Fibroblast of skin of right biceps (primary cell): ENCODE data around the gene RBM20.
A peak's percentile ranks its signal among the peaks of the same experiment; 100 is the strongest.

Source experiments
- DNase-seq: peaks from one replicate; pipeline ENCODE4 v3.0.0-alpha.2; 2013

RBM20 gene

DNA sequence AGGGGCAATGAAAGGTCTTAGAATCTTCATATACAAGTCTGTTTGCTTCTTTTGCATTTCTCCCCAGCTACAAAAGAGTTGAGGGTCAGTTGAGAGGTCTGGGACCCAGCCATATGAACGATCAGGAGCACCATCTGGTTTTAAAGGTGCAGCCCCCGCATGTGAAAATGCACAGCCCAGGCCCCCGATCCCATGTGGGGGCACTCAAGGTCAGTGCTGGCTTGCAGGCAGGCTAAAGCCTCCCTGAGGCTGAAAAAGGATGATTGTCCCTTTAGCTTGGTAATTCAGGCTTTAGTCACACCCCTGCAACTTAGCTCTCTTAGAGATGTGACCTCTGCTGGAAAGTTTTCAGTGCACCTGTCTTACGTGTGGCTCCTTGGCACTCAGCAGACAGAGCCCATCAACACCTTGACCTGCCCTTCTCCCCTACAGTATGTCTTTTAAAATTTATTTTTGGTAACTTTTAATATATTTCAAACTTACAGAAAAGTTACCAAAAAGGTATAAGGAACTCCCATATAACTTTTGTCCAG lies 147.5 kb downstream of the RBM20 start:
- no peak for DNase-seq

DNA sequence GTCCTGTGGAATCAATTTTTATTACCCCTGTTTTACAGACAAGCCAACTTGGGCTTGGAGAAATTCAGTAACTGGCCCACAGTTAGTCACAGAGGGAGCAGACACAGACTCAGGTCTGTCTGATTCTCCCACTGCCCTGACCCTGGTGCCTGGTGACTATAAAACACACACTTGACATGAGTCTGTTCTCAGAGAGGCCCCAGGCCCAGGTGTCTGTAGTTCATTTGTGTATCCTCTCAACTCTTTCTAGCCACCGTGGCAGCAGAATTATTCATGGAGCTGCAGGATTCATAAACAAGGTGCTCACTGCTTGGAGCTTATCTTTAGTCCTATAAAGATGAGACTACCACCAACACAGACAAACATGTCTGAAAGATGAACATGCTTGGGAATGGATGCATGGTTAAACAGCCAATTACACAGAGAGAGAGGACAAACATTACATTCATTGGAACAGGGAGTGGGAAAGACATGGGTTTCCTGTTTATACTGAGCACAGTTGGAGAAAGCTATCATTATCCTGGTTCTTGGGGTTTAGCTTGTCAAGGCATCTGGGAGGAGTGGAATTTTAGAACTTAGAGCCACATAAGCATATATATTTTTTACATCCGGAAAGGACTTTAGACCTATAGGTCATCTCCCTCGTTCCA lies 148.5 kb downstream of the RBM20 start:
- no peak for DNase-seq

DNA sequence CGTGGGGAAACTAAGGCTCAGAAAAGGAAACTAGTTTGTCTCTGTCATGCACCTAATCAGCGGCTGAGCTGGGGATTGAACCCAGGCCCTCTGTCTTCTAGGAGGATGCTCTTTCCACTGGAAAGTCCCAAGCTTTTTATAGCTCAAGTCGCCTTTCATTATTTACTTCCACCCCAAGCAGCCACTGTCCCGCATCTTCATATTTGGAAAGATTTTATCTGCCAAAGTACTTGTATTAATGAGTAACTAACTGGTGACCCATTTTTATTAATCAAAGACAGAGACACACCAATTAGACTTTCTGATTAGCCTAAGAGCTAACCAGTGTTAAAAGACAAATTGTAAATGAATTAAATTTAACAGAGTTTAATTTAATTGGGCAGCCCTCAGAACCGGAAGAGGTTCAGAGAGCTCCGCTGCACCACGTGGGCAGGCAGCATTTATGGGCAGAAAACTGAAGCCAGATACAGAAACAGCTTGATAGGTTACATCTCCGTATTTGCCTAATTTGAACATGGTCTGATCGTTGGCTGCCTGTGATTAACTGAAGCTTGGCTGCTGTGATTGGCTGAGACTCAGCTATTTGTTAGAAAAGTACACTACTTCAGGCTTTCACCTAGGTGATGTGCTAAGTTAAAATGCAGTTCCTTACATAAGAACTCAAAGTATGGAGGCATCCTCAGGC lies 149.1 kb downstream of the RBM20 start:
- no peak for DNase-seq

DNA sequence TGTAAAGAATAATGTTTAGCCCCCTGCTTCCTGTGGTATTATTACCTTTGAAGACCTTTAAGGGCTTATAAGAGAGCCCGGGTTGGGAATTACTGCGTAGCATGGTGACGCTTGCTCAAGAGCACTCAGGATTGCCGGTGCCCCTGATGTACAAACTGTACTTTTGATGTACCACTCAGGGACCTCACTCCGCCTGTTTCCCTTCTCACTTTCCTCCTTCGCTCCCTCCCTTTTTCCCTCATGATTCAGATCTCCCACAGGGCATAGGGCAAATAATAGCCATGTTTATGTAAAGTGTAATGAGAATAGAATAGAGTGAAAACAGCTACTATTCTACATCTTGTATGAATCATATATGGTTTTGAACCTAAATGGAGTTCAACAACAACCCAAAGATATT lies 149.8 kb downstream of the RBM20 start:
- DNase-seq = no peak

DNA sequence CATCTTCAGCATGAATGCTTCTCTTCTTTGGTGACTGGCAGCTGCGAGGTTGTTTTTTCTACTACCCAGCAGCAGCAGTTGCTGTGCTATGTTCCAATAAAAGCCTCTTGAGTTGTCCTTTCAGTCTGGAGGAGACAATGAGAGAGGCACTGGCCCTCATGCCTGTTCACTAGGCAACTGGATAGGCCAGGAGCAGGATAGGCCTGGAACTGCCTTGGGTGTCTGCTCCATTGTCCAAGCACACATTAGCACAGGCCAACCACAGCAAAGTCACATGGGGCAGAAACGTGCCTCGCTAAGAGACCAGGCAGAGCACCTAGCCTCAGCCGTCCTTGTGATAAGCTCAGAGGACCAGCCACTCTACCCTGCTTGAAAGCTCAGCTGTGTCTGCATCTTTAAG lies 150.7 kb downstream of the RBM20 start:
- no peak for DNase-seq

DNA sequence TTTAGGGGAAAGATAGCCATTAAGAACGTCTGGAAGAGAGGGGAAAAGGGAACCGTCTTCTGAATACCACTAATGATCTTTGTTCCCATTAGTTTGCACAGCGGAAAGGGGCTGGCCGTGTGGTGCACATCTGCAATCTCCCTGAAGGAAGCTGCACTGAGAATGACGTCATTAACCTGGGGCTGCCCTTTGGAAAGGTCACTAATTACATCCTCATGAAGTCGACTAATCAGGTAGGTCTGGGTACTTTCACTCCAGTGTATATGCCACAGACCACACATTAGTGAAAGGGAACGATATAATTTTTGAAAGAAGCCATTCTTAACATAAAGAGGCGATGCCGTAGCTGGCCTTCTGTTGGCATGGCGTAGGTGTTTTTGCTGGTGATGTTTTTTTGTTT lies 153.3 kb downstream of the RBM20 start:
- no peak for DNase-seq

DNA sequence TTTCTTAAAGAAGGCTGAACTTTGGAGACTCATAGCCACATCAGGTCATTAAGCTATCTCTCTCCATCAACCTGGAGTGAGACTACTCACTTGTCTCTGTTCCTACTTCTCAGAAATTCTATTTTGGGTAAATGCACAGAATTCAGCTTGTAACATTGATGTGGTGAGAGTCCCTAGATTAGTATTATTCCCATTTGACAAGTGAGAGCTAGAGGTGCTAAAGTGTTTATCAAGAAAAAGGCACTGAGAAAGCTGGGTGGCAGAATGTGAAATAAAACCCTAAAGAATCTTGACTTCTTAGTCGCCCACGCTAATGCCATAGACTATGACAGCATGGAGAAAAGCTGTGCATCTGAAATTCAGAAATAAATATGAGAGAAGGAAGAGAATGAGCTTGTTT lies 154.2 kb downstream of the RBM20 start:
- DNase-seq = no peak

DNA sequence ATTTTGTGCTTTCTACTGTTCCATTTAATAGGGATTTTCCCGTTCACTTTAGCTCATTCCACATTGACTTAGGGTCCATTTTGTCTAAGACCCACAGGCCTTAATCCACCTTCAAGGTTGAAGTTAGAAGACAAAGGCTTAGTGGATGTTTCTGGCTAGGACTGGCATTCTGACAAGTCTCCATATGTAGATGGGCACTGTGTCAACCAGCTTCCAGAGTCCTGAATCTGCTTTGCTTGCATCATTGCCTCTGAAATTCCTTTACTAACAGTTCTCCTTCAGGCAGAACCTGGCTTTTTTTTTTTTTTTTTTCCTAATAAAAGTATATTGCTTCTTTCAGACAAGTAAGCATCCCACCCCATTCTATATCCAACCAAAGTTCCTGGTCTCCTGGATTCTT lies 158.0 kb downstream of the RBM20 start:
- peak; percentile 65 for DNase-seq

DNA sequence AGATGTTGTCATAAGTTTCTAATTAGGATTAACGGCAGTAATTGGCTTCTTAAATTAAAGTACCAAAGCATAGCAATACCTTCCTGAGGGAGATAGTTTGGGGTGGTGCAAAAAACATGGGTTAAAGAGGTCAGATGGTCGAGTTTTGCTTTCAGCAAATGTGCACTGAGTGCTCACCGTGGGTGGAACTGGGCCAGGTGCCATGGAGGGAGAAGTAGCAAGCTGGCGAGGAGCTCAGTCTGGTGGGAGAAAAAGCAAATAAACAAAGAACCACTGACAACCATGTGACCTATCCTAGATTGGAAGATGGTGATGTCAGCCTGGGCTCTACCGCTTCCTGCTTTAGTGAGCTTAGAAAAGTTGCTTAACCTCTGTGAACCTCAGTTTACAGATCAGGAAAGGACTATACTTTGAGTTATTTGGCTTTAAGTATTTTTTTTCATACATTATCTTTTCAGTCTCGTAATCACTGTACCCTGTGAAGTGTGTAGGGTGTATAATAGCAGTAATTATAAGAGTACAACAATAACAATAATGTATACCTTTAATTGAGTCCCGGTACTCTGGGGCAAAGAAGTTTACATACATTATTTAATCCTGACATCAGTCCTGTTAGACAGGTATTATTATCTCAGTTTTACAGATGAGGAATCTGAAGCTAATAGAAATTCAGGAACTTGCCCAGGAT lies 158.6 kb downstream of the RBM20 start:
- peak; percentile 68 for DNase-seq

DNA sequence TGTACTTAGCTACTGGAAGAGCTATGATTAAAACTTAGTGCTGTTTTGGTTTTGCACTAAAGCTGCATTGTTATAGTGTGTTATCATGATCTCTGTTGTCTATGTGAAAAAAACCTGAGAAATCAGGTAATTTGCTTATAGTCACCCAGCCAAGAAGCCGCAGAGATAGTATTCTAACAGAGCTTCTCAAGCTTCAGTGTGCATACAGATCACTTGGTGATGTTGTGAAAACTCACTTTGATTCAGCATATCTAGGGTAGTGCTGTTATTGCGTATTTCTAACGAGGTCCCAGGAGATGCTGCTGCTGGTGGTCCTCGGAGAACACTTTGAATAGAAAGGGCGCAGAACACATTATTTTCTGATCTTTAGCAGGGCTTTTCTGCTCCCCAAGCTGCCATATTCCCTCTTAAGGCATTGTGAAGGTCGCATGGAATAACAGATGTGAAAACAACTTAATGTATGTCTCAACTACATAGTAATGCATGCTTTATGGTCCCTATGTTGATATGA lies 159.2 kb downstream of the RBM20 start:
- DNase-seq = no peak

DNA sequence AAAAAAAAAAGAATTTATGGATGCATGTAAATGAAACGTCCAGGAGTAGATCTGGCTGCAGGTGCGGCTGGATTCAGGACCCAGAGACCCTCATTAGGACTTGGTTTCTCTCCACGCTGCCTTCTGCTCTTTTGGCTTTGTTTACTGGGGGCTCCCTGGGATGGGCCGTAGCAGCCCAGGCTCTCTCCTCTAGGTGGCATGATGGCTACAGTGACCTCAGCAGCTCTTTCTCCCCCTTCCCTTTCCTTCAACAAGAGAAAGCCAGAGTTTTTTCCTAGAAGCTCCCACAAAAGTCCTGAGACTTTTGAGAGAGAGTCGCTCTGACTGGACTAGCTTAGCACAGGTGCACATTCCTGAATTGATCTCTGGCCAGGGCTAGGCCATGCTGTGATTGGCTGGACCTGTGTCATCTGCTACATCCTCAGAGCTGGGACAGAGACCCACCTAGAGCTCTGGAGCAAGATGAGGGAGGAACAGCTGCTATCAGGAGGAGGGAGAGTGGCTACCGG lies 159.7 kb downstream of the RBM20 start:
- peak; percentile 50 for DNase-seq

DNA sequence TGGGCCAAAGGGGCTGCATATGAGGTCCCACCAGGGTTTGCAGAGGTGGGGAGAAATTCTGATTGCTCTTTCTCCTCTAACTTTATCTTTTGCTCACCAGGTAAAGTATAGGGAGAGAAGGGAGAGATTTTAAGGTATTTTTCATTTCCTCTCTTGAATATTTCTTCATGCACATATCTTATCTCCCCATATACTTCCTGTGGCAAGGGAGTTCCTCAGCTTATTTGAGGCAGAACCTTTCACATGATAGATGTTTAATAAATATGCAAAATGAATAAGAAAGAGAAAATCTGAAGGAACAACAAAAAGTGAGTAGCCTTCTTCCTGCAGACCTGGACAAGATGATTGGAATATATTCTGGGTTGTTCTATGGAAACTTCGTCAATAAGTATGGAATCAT lies 160.2 kb downstream of the RBM20 start:
- no peak for DNase-seq

DNA sequence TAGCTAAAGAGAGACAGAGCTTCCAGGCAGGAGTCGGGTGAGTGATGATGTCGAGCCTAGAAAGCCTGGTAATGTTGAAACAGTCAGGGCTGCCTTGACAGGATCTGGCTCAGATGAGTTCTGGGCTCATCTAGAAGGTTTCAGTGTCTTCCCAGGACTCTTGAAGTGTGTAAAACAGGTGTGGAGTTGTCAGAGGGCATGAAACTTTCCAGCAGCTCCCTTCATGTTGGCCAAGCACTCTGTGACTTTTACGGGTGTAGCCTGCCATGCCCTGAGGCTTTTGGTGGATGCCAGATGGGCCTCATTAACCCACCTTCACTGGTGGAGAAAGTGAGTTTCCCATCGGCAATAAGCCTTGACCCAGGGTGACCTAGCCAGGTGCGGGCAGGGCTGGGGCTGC lies 161.2 kb downstream of the RBM20 start:
- DNase-seq = no peak

DNA sequence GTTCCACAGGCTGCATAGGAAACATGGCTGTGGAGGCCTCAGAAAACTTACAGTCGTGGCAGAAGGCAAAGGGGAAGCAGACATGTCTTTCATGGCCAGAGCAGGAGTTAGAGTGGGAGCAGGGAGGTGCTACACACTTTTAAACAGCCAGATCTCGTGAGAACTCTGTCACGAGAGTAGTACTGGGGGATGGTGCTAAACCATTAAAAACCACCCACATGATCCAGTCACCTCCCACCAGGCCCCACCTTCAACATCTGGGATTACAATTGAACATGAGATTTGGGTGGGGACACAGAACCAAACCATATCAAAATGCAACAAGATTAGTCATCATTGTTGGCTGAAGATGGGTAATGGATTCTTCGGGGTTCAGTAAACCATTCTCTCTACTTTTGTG lies 162.2 kb downstream of the RBM20 start:
- DNase-seq = no peak

DNA sequence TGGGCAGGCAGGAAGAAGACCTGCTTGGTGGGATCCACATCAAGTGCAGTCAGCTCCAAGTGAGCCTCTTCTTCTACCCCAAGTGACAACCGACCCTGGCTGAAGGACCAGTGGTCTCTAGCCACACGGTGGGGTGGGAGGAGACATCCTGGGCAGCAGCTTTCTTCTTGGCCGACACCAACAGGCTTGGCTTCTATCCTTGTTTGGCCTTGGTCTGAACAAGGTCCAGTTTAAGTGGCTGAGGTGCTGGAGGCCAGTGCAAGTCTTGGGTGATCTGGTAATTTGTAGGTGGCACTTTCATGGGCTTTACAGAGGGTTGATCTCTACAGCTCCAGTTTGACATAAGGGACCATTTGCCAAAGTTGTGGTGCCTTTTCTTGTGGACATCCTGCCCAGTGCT lies 164.0 kb downstream of the RBM20 start:
- DNase-seq = no peak

DNA sequence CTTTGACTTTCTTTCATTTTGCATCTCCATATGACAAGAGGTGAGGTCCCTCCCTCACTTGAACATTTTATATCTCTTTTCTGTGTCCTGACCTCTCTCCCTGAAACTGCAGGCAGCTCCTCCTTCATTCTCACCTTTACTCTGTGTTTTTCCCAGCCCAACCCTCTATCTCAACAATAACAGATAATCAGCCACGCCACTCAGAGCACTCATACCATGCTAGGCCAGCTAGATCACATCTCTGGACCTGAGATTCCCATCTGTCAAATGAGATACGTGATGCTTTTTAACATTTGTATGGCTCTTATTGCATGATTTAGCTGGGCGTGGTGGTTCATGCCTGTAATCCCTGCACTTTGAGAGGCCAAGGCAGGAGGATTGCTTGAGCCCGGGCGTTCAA lies 164.5 kb downstream of the RBM20 start:
- no peak for DNase-seq

DNA sequence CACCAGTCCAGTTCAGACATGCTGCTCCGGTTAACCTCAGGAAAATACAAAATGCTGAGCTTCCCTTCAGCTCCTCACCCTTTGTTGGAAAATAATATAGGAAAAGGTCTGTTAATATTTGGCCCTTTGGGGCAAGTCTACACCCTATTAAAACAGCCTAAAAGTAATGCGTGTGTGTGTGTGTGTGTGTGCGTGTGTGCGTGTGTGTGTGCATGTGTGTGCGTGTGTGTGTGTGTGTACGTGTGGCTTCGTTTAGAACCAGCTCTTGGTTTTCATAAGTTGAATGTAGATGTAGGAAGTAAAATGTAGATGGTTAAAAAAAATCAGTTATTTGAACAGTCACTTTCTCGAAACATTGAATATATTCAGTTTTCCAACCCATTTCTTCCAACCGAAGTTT lies 166.5 kb downstream of the RBM20 start:
- DNase-seq = no peak

DNA sequence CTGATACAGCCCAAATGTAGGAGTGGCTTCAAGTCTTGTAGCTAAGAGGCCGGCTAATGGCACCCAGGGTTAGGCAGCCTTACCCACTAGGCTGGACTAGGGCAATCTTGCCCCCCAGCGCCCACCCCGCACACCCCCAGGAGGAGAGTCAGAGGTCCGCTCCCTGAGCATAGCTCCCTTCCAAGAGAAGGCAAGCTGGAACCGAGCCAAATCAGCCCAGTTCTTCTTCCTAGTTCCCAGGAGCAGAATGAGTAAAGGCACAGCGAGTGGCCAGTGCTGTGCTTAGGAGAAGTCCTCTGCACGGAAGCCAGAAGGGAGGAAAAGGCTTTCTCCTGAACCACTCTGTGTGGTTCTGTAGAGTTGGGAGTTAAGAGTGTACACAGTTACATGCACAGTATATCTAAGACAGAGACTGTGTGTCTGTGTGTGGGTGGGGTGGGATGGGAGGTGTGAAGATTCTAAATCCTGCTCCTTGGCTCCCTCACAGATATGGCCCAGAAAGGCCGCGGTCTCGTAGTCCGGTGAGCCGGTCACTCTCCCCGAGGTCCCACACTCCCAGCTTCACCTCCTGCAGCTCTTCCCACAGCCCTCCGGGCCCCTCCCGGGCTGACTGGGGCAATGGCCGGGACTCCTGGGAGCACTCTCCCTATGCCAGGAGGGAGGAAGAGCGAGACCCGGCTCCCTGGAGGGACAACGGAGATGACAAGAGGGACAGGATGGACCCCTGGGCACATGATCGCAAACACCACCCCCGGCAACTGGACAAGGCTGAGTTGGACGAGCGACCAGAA lies 167.8 kb downstream of the RBM20 start:
- no peak for DNase-seq

DNA sequence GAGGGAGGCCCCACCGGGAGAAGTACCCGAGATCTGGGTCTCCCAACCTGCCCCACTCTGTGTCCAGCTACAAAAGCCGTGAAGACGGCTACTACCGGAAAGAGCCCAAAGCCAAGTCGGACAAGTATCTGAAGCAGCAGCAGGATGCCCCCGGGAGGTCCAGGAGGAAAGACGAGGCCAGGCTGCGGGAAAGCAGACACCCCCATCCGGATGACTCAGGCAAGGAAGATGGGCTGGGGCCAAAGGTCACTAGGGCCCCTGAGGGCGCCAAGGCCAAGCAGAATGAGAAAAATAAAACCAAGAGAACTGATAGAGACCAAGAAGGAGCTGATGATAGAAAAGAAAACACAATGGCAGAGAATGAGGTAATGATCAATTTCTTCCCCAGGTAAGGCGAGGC lies 168.4 kb downstream of the RBM20 start:
- no peak for DNase-seq

DNA sequence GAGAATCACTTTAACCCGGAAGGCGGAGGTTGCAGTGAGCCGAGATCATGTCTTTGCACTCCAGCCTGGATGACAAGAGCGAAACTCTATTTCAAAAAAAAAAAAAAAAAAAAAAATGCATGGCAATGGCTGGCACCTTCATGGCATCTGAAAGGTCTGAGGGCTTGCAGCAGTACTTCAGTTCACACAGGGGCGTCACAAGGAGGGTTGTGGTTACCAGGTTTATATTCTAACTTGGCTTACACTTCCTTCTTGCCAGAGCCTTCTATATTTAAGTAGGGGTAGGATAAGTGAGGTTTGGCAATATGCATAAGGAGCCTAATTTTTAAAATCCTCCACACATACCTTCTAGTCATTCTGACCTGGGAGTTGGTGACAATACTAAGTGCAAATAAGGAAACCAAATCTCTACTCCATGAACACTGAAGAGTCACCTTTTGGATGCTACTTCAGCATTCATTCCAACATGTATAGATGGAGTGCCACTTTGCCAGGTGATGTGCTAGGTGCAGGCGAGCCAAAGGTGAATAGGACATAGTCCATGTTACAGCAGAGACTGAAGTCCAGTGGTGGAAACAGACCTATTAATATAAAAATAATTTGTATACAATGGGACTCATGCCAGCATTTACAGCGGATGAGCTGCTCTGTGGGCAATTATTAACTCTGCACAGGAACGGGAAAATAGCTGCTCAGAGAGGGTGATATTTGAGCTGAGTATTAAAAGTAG lies 169.8 kb downstream of the RBM20 start:
- DNase-seq = no peak

DNA sequence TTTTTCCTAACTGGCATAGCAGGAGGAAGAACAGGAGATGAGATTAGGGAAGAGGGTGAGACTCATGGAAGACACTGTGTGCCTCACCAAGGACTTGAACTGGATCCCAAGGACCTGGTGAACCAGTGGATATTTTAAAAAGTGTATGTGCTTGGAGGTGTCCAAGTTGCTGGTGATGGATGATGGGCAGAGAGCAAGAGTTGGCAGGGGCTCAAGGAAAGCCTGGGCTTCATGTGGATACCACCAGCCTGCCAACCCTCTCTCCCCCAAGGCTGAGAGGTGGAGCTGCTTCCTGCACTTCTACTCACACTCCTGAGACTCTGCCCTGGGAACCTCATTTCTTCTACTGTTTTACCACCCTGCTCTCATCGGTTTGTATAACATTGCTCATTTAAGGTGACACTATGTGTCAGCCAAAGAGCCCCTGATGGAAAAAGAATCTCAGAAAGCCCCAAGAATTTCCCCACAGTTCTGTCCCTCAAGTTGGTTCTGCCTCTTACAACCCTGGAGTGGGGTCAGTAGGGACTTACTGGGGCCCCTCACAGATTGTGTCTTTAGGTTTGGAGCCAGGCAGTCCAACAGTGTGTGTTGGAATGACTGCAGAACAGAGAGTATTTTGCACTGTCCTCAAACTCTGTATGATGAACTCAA lies 171.3 kb downstream of the RBM20 start:
- no peak for DNase-seq

DNA sequence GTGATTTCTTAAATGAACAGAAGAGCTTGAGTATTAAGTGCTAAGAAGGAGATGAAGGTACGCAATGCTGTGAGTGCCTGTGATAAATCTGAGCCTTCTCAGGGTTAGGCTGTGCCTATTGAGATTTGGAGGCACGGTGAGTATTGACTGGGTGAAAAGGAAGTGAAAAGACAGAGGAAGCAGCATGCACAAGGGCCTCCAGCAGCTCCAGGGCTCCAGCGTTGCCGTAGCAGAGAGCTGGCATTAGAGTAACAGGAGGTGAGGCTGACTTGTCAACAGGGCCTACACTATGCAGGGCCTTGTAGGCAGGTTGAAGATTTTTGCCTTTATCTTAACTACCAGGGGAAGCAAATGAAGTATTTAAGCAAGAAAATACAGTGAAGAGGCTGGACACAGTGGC lies 173.5 kb downstream of the RBM20 start:
- no peak for DNase-seq
